ENCODE measurements around the gene UBE2E2. TPM values are rescaled to one million over a fixed set of nuclear protein-coding genes. Genes with fewer than 3 reads are reported as not detected.
"Not testable (repeated sequence)": the region's sequence is repeated elsewhere in the genome, so short reads cannot be mapped to it uniquely, and the experiment has no call there.

Gene UBE2E2
- total RNA-seq (2014; rRNA removed; shearing (Covaris generic)), result 27.5 and 31.0 TPM in 2 replicates
- 42.5 and 44.8 TPM in 2 replicates for polyA plus RNA-seq (2015; cell fraction: cytosol; rRNA removed)
- 12.4 and 18.2 TPM in 2 replicates for polyA plus RNA-seq (2015; cell fraction: nucleus; rRNA removed)

DNA sequence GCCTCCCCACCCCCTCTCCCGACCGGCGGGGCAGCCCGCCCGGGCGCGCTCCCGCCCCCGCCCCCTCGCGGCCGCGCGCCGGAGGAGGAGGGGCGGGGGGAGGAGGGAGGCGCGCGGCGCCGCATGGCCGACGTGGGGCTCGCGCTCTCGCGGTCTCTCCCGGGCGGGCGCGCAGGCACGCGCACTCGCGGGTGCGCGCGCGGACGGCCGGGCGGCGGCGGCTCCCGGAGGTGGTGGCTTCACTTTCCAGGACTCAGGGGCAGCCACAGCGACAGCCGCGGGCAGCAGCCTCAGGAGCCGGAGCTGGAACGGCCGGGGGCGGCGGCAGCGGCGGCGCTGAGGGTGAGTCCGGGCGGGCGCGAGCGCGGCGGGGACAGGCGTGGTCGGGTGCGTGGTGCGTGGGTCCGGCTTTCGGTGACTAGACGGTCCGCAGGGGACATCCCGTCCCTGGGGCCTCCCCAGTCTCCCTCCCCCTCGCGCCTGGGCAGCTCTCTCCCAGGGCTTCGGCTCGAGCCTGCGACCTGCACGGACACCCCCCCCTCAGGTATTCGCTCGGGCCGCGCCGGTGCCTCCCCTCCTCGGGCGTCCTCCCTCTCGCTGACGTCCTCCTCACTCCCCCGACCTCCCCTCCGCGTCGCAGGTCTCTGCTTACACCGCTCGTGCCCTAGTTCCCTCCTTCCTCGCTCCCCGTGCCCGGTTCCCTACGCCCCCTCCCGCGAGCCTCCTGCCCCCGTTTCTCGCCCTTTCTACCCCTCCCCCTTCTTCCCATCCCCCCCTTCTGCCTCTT, at the start of gene UBE2E2:
TSS of gene UBE2E2 (plus strand) at position 407 of the 787 bp plus-strand sequence.
- DNase-seq (ENCODE audit: low read depth), result peak; percentile 55

DNA sequence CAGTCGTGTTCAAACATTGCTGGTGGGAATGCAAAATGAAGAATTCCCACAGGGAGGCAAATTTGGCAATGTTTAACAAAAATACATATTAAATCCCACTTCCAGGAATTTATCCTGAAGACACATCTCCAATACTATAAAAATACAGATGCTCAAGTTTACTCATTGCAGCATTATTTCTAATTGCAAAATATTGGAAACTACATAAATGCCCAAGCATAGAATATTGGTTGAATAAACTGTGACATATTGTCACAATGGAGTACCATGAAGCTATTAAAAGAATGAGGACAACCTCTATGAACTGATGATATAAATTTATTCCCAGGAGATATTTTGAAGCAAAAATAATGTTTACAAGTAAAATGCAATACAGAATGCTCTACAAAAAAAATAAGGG, 49.7 kb upstream of the UBE2E2 start:
- DNase-seq (ENCODE audit: low read depth), result no peak

DNA sequence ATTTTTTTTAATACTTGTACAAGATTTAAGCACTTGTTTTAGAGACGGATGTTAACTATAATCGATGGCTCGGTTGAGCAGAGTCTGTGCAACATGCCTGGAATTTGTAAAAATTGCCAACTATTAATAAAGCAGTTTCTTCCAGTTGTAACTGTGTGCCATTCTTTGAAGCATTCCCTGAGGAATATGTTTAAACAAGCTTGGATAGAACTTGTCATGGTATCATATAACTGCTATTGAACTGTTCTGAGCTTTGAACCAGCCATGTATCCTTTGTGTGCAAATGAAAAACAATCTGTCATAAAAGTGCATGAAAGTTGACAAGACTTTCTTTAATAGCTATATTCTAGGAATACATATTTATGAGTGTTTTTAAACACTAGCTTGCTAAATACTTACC, 45.8 kb upstream of the UBE2E2 start:
- no peak for DNase-seq (ENCODE audit: low read depth)

DNA sequence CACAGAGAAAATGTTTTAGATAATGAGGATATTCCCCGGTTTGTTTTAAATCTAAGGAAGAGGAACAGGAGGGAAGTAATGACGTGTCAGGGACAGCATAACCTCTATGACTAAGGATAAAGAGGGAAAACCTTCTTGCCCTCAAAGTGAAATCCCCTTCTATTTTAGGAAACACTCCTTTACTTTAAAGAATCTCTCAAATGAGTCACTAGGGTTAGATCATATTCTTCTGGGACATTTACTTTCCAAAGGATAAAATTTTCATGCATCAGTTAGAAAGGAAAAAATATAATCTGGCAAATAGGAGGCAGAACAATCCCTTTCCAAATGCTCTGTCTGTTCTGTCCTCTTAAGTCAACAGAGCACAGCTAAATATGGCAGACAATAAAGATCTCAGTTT, 43.2 kb upstream of the UBE2E2 start:
- DNase-seq (ENCODE audit: low read depth), result peak; percentile 84

DNA sequence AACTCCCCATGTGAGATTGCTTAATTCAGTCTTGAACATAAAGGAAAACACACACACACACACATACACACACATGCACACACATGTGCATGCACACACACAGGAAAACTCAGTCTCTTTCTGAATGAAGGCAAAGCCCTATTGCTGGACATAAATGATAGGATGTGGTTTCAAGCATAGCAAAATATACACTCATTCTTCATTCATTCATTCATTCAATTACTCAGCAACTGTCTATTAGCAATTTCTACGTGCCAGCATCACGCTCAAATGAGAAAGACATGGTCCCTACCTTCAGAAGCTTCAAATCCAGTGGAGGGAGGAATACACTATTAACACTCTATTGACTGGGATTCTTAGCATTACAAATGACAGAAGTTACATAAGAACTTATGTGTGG, 41.8 kb upstream of the UBE2E2 start:
- DNase-seq (ENCODE audit: low read depth), result no peak

DNA sequence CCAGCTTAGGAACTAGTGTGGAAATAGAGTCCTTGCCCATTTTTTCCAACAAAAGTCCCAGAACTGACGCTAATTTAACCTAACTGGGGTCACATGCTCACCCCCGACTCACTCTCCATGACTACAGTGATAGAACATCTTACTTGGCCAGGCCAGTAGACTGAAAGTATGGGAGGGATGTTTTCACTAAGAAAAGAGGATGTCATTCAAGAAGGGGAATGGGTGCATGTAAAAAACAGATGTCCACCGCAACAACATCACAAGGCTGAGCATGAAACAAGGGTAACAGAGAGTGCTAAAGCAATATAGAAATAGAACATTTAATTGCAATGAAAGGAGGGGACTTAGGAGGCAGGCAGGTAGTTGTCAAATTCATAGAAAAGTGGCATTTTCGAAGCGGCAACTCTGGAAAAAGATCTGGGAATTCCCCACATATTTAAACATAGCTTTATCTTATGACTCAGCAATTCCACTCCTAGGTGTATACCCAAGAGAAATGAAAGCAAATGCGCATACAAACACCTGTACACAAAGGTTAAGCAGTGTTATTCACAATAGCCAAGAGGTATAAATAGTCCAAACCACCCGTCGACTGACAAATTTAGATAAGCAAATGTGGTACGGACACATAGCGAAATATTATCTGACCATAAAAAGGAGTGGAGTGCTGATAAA, 41.1 kb upstream of the UBE2E2 start:
- no peak for DNase-seq (ENCODE audit: low read depth)

DNA sequence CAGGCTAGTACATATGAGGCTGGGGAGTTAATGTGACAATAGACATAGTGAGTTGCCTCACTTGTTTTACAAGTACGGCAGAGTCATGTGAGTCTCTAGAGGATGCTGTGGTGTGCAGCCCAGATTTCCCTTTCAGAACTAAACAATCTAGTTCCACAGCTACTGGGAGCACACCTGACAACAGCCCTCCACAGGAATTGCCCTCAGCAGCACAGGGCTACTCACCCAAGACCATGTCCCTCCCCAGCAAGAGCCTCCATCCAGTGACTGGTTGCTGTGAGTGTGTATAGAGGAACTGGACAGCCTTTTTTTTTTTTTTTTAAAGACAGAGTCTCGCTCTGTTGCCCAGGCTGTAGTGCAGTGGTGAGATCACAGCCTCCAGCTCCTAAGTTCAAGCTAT, 40.2 kb upstream of the UBE2E2 start:
- no peak for DNase-seq (ENCODE audit: low read depth)

DNA sequence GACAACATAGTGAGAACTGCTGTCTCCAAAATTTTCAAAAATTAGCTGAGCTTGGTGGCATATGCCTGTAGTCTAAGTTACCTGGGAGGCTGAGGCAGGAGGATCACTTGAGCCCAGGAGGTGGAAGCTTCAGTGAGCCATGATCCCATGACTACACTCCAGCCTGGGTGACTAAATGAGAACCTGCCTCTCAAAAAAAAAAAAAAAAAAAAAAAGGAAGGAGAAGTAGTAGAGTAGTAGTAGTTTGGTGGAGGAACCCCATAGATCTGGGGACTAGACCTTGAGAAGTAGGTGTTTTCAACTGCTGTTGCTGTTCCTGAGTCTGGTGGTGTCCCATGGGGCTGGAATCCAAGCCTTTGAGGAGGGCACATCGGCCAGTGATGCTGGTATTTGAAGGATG, 38.4 kb upstream of the UBE2E2 start:
- no peak for DNase-seq (ENCODE audit: low read depth)

DNA sequence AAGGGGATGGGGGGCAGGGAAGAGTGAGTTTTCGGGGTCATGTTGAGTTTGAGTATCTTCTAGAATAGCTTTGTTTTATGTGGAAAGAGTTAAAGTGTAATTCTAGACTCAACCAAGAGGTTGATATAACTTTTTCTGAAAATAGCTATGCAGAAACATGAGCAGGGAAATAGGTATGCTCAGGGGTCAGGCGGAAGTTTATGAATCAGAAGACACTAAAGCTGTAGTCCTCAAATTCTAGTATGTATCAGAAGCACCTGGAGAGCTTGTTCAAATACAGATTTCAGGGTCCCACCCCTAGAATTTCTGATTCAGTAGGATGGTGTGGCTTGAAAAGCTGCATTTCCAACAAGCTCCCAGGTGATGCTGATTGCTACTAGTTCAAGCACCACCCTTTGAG, 37.6 kb upstream of the UBE2E2 start:
- no peak for DNase-seq (ENCODE audit: low read depth)

DNA sequence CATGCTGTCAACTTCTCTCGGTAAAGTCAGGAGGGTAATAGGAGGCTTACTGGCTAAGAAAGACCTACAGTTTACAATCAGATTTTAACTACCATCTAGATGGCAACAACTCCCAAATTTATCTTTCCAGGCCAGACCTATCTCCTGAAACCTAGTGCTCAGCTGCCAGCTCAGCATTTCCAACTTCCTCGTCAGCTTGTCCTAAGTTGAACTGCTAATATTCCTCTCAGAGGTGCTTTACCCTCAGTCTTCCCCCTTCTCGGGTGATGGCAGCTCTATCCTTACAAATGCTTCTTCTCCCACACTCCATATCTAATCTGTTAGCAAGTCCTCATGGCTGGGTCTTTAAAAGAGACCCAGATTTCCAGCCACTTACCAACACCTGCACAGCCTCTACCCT, 36.9 kb upstream of the UBE2E2 start:
- DNase-seq (ENCODE audit: low read depth), result no peak

DNA sequence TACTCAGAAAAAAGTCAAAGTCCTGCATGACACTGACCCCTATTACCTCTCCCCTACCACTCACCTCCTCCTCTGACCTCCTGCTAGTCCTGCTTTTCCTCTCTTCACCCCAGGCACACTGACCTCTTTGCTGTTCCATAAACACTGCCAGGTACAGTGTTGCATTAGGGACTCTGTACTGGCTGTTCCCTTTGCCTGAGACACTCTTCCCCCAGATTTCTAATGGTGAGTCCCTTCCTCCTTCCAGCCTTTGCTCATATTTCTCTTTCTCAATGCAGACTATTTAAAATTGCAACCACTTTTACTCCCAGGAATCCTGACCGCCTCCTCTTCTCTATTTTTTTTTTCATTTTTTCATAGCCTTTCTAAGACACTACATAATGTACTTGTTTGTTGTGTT, 36.3 kb upstream of the UBE2E2 start:
- no peak for DNase-seq (ENCODE audit: low read depth)

DNA sequence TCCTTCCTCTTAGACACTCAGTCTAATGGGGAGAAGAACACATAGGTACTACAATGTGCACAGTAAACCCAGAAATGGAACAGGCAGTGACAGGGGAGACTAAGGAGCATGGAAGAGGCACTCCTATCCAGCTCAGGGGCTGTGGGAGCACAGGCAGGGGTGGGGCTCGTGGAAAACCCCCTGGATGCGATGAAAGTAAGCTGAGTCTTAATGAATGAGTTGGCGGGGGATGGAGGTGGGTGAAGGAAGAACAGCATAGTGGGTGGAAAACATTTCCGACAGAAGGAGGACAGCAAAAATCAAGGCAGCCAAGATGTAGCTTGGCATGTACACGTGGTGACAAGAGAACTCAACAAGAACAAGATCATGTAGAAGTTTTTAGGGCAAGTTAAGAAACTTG, 33.6 kb upstream of the UBE2E2 start:
- no peak for DNase-seq (ENCODE audit: low read depth)

DNA sequence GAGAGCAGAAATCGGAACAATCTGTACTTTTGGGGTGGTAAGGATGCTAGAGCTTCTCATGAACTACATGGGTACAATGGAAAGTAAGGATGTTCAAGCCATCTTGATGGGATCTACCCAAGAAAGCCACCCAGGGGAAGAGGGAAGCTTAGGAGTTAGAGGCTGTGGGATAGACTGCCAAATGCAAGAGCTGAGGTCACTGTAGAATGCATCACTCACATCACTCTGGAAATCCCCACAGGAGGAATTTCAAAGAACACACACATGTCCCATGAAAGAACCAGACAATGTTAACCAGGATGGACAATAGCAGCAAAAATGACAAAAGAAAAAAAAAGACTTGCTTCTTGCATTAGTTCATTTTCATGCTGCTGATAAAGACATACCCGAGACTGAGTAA, 32.8 kb upstream of the UBE2E2 start:
- no peak for DNase-seq (ENCODE audit: low read depth)

DNA sequence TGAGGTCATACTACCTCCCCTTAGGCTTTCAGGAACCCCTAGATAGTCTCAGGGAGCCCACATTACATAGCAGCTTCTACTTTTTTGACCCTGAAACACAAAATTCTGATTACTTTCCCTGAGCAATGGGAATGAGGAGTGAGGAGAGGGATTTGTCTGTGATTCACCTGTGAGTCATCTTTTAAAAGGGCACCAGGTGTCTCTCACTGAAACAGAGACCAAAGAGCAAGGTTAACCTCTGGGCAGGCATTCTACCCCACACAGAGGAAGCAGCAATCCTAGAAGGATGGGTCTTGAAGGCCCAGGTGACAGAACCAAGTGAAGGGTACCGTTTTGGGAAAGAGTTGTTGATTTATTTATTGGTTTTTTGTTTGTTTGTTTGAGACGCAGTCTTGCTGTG, 31.1 kb upstream of the UBE2E2 start:
- peak; percentile 24 for DNase-seq (ENCODE audit: low read depth)

DNA sequence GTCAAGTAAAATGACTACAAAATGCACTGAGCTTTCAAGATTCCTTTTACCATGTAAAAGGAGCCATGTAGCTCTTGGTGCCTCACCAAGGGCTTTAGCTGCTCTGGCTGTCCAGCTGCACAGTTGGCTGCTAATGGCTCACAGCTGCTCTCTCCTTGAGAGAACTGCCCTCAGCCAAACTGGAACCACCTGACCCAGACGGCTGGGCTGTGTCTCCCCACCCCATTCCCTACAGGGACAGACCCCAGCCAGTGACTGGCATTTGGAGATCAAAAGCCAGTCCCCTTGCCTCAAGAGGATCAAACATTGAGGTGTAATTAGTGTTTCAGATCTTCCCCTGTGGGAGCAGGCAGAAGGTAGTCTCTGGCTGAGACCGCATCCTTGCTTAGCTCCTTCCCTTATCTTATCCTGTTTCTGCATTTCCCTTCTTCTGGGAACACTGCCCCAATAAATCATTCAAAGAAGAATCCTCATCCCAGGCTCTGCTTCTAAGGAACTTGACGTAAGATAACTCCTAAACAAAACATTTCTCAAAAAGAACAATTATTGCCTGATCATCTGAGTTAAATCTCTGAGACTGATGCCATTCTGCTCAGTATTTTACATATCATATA, 28.6 kb upstream of the UBE2E2 start:
- no peak for DNase-seq (ENCODE audit: low read depth)

DNA sequence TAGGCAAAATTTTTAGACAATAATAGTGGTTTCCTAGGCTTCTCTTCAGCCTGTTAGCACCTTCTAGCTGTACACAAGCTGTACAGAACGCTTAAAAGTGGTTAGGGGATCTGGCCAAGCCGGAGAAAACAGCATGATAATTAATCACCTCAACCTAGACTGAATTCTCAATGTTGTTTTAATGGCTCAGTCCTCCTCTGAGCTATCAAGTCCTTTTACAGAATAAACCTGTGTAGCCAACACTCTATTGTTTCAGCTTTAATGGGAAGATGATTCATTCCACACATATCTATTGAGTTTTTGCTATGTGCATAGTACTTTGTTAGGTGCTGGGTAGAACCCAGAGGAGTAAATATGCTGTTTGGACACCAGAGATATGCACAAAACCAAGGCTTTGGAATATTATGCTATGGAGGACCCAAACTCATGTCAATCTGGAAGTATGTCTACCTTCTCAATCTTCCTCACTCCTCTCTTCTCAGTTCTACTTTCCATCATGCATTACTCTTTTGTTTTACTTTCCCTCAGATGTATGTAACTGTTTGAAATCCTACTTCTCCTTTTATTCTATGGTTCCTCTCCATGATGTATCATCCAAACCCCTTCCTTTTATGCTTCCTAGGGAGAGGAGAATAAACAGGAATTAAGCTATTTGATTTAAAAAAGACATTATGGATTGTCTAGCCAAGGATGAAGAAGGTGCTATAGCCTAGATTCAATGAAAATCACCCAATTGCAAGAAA, 27.6 kb upstream of the UBE2E2 start:
- DNase-seq (ENCODE audit: low read depth), result peak; percentile 37

DNA sequence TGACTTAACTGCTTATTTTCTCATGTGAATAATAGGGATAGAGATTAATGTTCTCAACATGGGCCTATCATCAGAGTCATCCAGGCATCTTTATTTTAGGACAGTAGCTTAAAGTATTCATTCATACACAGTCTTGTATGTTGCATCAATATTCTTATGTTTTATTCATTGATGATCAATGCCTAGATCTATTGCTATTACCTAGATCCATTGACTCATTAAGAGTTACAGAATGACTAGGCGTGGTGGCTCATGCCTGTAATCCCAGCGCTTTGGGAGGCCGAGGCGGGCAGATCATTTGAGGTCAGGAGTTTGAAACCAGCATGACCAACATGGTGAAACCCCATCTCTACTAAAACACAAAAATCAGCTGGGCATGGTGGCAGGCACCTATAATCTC, 26.3 kb upstream of the UBE2E2 start:
- not testable (repeated sequence) for DNase-seq (ENCODE audit: low read depth)

DNA sequence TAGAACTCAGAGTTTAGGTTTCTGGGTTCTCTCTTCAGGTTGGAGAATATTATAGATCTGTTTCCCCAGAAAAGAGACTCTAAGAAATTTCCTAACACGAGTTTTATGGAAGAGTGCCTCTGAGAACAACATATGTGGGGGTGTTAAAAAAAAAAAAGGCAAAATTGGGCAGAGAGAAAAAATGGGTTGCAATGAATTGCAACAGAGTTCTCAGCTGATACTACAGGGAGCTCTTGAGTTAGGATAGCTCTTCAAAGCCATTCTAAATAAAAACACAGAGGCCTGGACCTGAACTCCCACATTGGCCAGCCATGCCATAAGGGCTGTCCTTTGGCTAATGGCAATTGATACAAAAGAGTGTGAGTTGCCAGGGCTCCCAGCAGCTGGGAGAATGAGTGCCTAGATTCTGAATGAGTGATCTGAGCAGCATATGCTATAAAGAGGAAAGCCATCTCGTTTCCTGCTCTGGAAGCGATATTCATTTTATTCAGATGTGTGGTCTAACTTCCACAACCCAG, 20.1 kb upstream of the UBE2E2 start:
- no peak for DNase-seq (ENCODE audit: low read depth)

DNA sequence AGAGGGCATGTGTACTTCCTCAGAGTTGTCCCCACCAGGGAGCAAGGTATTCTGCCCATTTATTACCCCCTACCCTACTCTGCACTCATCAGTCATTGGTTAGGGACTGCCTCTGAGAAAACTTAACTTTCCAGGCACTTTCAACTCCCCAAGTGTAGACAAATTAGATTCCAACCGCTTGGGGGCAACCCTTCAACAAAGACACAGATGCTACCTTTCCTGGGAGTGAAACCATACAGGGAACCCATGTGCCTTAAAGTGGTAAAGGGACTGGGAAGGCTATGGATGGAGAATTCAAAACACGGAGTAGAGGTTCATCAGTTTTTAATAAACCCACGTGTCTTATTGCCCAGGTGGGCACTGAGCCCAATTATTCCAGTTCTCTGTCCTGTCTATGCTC, 19.4 kb upstream of the UBE2E2 start:
- peak; percentile 57 for DNase-seq (ENCODE audit: low read depth)

DNA sequence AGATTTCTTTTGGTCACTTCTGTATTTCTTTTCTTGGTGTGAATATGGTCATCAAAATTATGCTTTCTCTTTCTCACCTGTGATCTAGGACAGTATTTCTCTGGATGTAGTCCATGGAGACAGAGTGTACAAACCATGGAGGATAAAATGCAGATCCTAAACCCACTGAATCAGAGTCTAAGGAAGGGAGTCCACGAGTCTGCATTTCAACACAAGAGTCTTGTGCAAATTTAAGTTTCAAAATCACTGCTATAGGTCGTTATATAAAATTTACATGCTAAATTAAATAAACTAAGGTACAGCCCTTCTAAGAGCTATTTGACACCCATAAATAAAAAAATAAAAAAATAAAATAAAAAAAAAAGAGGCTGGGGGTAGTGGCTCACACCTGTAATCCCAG, 17.3 kb upstream of the UBE2E2 start:
- DNase-seq (ENCODE audit: low read depth), result no peak

DNA sequence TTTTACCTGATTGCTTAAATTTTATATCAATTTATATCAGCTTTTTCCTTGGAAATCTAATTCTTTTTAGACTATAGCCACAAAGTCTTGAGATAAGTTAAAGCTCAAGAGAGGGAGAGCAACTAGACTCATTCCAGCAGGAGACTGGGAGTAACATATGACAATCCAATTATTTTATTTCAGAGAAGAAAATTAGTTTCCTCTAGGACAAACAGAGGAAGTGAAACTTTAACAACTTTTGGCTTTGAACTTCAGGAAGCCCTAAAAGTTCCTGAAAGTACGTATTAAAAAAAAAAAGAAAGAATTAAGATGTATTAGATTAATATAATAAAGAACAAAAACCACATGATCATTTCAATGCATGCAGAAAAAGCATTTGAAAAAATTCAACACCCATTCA, 13.9 kb upstream of the UBE2E2 start:
- DNase-seq (ENCODE audit: low read depth), result no peak

All from HT1080 (cell line).